Measurements from ENCODE around the gene TEC. TPM values are rescaled to one million over a fixed set of nuclear protein-coding genes. Genes with fewer than 3 reads are reported as not detected.

Gene TEC
- total RNA-seq, 1 experiment from 2014 or later = 4.5 TPM

DNA sequence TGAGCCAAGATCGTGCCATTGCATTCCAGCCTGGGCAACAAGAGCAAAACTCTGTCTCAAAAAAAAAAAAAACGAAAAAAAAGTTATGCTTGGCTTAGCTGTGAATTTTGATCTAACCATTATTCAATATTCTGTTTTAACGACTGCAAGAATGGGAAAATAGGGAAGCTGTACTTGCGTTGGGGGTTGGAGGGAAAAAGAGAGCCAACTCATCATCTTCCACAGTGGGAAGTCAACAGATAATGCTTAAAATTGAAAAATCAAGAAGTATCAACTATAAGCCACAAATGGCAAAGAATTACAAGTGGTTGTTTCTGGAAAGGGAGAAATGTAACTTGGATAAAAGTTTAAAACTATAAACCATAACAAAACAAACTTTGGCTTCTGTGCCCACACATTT is 2.9 kb downstream of the TEC start:
- RAD21 ChIA-PET (ENCODE audit: low non-redundant PET in 1 of 2, low total read pairs in 2 of 2, uncharacterized antibody in 2 of 2, unreplicated experiment in 2 of 2) = no interaction called here
- POLR2A ChIA-PET = no interaction called here
- intact Hi-C loops (cut with micrococcal nuclease) = no loop called here
- Histone ChIP-seq H3K4me1 (ENCODE audit: control insufficient read depth in 1 of 2, insufficient read depth in 2 of 2, low read length in 2 of 2) (peaks cover 2 to 25% of the 10 kb centered on the region in 2 experiments; a peak in 3 of 4 replicates), H3K36me3 (ENCODE audit: control insufficient read depth in 1 of 2, insufficient read depth in 2 of 2, low read length in 2 of 2) (no peaks in the 10 kb centered on the region), H4K20me1 (ENCODE audit: insufficient read depth) (no peaks in the 10 kb centered on the region), H3K4me2 (ENCODE audit: low read length) (no peak overlapping the region), H3K27ac (ENCODE audit: low read depth, low read length) (no peak overlapping the region), H3K27me3 (ENCODE audit: insufficient read depth, low read length) (no peaks in the 10 kb centered on the region), H3K9ac (ENCODE audit: low read length) (no peak overlapping the region), H2AFZ (ENCODE audit: low read depth, low read length, poor library complexity, severe bottlenecking) (no peak overlapping the region), H3K4me3 (replicated peaks in 1 of 2; ENCODE audit: low read depth in 1 of 2, low read length in 2 of 2) (no peak overlapping the region), H3K79me2 (ENCODE audit: insufficient read depth, low read length) (peaks cover 22% of the 10 kb centered on the region), H3K9me2 (ENCODE audit: insufficient read depth) (no peaks in the 10 kb centered on the region), H3K9me3 (ENCODE audit: control insufficient read depth in 1 of 2, insufficient read depth in 1 of 2, low read depth in 1 of 2, low read length in 2 of 2) (no peaks in the 10 kb centered on the region)
- ATAC-seq (no peak), DNase-seq (ENCODE audit: low read depth, low spot score) (no peak)
- no TSS peak for BruUV-seq (replicated peaks)
- TF ChIP-seq, protein P1, sequence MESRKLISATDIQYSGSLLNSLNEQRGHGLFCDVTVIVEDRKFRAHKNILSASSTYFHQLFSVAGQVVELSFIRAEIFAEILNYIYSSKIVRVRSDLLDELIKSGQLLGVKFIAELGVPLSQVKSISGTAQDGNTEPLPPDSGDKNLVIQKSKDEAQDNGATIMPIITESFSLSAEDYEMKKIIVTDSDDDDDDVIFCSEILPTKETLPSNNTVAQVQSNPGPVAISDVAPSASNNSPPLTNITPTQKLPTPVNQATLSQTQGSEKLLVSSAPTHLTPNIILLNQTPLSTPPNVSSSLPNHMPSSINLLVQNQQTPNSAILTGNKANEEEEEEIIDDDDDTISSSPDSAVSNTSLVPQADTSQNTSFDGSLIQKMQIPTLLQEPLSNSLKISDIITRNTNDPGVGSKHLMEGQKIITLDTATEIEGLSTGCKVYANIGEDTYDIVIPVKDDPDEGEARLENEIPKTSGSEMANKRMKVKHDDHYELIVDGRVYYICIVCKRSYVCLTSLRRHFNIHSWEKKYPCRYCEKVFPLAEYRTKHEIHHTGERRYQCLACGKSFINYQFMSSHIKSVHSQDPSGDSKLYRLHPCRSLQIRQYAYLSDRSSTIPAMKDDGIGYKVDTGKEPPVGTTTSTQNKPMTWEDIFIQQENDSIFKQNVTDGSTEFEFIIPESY (IDR thresholded peaks at IDR 0.05; ENCODE audit: extremely low read depth, insufficient replicate concordance, low read length) = no peak
- no peak for TF ChIP-seq CEBPB (IDR thresholded peaks at IDR 0.05; ENCODE audit: low read depth)
- TF ChIP-seq EZH2 (IDR thresholded peaks at IDR 0.05) = no peak
- TF ChIP-seq ZFX (IDR thresholded peaks at IDR 0.05) = no peak
- TF ChIP-seq POLR2AphosphoS5 (IDR thresholded peaks at IDR 0.05; ENCODE audit: low read depth, low read length) = no peak
- no peak for TF ChIP-seq ZNF274 (IDR thresholded peaks at IDR 0.05; ENCODE audit: low read depth, low read length)
- TF ChIP-seq, protein P2, sequence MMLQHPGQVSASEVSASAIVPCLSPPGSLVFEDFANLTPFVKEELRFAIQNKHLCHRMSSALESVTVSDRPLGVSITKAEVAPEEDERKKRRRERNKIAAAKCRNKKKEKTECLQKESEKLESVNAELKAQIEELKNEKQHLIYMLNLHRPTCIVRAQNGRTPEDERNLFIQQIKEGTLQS (IDR thresholded peaks at IDR 0.05) = no peak
- no peak for TF ChIP-seq POLR2A (IDR thresholded peaks at IDR 0.05; ENCODE audit: borderline replicate concordance, extremely low read depth, insufficient read depth, insufficient read length)
- TF ChIP-seq FOSL1 (IDR thresholded peaks at IDR 0.05; ENCODE audit: low read depth) = no peak
- no peak for TF ChIP-seq YY1 (IDR thresholded peaks at IDR 0.05; ENCODE audit: extremely low read depth, insufficient replicate concordance, low read depth, low read length)
- no peak for TF ChIP-seq EZH2phosphoT487 (IDR thresholded peaks at IDR 0.05; ENCODE audit: borderline replicate concordance)
- no peak for TF ChIP-seq ELF1 (IDR thresholded peaks at IDR 0.05; ENCODE audit: borderline replicate concordance, low read depth)
- TF ChIP-seq, protein P3, sequence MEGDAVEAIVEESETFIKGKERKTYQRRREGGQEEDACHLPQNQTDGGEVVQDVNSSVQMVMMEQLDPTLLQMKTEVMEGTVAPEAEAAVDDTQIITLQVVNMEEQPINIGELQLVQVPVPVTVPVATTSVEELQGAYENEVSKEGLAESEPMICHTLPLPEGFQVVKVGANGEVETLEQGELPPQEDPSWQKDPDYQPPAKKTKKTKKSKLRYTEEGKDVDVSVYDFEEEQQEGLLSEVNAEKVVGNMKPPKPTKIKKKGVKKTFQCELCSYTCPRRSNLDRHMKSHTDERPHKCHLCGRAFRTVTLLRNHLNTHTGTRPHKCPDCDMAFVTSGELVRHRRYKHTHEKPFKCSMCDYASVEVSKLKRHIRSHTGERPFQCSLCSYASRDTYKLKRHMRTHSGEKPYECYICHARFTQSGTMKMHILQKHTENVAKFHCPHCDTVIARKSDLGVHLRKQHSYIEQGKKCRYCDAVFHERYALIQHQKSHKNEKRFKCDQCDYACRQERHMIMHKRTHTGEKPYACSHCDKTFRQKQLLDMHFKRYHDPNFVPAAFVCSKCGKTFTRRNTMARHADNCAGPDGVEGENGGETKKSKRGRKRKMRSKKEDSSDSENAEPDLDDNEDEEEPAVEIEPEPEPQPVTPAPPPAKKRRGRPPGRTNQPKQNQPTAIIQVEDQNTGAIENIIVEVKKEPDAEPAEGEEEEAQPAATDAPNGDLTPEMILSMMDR (IDR thresholded peaks at IDR 0.05 in 2 of 3, conservative IDR thresholded peaks at IDR 0.05 in 1 of 3; ENCODE audit: borderline replicate concordance in 1 of 3, insufficient read depth in 1 of 3, low read depth in 2 of 3, low read length in 2 of 3) = no peak
- CTCF ChIA-PET = interaction anchor here (0.8 kb wide), 1 partner anchor 8 kb away, joined by 3 read pairs; no protein-coding TSS in a partner anchor
